ENCODE results near the gene NFKBIB.

DNA sequence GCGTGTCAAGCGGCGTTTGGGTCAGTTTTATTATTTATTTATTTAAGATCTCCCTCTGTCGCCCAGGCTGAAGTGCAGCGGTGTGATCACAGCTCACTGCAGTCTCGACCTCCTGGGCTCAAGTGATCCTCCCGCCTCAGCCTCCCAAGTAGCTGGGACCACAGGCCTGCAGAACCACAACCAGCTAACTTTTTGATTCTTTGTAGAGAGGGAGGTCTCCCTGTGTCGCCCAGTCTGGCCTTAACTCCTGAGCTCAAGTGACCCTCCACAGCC, 31.7 kb downstream of the NFKBIB start:
- TF ChIP-seq, protein P1, sequence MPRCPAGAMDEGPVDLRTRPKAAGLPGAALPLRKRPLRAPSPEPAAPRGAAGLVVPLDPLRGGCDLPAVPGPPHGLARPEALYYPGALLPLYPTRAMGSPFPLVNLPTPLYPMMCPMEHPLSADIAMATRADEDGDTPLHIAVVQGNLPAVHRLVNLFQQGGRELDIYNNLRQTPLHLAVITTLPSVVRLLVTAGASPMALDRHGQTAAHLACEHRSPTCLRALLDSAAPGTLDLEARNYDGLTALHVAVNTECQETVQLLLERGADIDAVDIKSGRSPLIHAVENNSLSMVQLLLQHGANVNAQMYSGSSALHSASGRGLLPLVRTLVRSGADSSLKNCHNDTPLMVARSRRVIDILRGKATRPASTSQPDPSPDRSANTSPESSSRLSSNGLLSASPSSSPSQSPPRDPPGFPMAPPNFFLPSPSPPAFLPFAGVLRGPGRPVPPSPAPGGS (IDR thresholded peaks at IDR 0.05): no peak
- TF ChIP-seq, protein P2, sequence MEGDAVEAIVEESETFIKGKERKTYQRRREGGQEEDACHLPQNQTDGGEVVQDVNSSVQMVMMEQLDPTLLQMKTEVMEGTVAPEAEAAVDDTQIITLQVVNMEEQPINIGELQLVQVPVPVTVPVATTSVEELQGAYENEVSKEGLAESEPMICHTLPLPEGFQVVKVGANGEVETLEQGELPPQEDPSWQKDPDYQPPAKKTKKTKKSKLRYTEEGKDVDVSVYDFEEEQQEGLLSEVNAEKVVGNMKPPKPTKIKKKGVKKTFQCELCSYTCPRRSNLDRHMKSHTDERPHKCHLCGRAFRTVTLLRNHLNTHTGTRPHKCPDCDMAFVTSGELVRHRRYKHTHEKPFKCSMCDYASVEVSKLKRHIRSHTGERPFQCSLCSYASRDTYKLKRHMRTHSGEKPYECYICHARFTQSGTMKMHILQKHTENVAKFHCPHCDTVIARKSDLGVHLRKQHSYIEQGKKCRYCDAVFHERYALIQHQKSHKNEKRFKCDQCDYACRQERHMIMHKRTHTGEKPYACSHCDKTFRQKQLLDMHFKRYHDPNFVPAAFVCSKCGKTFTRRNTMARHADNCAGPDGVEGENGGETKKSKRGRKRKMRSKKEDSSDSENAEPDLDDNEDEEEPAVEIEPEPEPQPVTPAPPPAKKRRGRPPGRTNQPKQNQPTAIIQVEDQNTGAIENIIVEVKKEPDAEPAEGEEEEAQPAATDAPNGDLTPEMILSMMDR (IDR thresholded peaks at IDR 0.05): no peak
- TF ChIP-seq, protein P3, sequence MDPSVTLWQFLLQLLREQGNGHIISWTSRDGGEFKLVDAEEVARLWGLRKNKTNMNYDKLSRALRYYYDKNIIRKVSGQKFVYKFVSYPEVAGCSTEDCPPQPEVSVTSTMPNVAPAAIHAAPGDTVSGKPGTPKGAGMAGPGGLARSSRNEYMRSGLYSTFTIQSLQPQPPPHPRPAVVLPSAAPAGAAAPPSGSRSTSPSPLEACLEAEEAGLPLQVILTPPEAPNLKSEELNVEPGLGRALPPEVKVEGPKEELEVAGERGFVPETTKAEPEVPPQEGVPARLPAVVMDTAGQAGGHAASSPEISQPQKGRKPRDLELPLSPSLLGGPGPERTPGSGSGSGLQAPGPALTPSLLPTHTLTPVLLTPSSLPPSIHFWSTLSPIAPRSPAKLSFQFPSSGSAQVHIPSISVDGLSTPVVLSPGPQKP (IDR thresholded peaks at IDR 0.05; ENCODE audit: low read depth, low read length): no peak
- TF ChIP-seq POLR2A (IDR thresholded peaks at IDR 0.05; ENCODE audit: low read length): no peak
- no peak for TF ChIP-seq BHLHE40 (IDR thresholded peaks at IDR 0.05; ENCODE audit: low read depth, low read length)
- TF ChIP-seq MAFK (IDR thresholded peaks at IDR 0.05; ENCODE audit: partially characterized antibody): no peak
- no peak for TF ChIP-seq HOXA7 (CRISPR knock-in tag; IDR thresholded peaks at IDR 0.05)
- TF ChIP-seq RCOR1 (IDR thresholded peaks at IDR 0.05; ENCODE audit: low read depth, low read length): no peak
- TF ChIP-seq EP300 (IDR thresholded peaks at IDR 0.05): no peak
- TF ChIP-seq HDAC2 (IDR thresholded peaks at IDR 0.05): no peak
- no peak for TF ChIP-seq HEYL (CRISPR knock-in tag; IDR thresholded peaks at IDR 0.05)

All from A549 (cell line).